Hippocampal formation (tissue), 2 donors: ENCODE data around the gene RBM17.
"Not testable (repeated sequence)": the region's sequence is repeated elsewhere in the genome, so short reads cannot be mapped to it uniquely, and the experiment has no call there.

Experiments used
- DNase-seq, 2 donors: peaks; one replicate each; lab custom pipeline; 2025; lab: John Stamatoyannopoulos, UW

RBM17 gene

GRCh38 chr10:6088721-6089333, at the start of gene RBM17:
TSS of gene RBM17 (plus strand) at chr10:6089034. CDS start at chr10:6097066, 8,032 bp downstream.
- DNase-seq: peak; percentile 85 to 86

GRCh38 chr10:6039711-6040110, 49.1 kb upstream of the RBM17 start:
- no peak for DNase-seq

GRCh38 chr10:6040205-6040604, 48.6 kb upstream of the RBM17 start:
- no peak for DNase-seq

- not testable (repeated sequence) for DNase-seq
Measured at GRCh38 chr10:6043377-6043776, 45.5 kb upstream of the RBM17 start.

- no peak for DNase-seq
Measured at GRCh38 chr10:6044060-6044459, 44.8 kb upstream of the RBM17 start.

- no peak for DNase-seq
Measured at GRCh38 chr10:6044751-6045313, 44.0 kb upstream of the RBM17 start.

GRCh38 chr10:6045314-6045848, 43.5 kb upstream of the RBM17 start:
- DNase-seq: no peak

GRCh38 chr10:6045878-6046772, 42.7 kb upstream of the RBM17 start:
- DNase-seq: no peak

GRCh38 chr10:6046773-6047611, 41.8 kb upstream of the RBM17 start:
- DNase-seq: no peak

GRCh38 chr10:6047847-6048246, 41.0 kb upstream of the RBM17 start:
- DNase-seq: no peak

GRCh38 chr10:6048281-6049030, 40.4 kb upstream of the RBM17 start:
- no peak for DNase-seq

- DNase-seq: no peak
Measured at GRCh38 chr10:6049031-6049400, 39.8 kb upstream of the RBM17 start.

GRCh38 chr10:6050801-6051445, 37.9 kb upstream of the RBM17 start:
- no peak for DNase-seq

GRCh38 chr10:6052247-6053221, 36.3 kb upstream of the RBM17 start:
- DNase-seq: no peak

GRCh38 chr10:6053303-6053702, 35.5 kb upstream of the RBM17 start:
- DNase-seq: no peak

GRCh38 chr10:6053816-6054631, 34.8 kb upstream of the RBM17 start:
- no peak for DNase-seq

GRCh38 chr10:6054884-6055283, 34.0 kb upstream of the RBM17 start:
- no peak for DNase-seq

GRCh38 chr10:6055929-6056328, 32.9 kb upstream of the RBM17 start:
- no peak for DNase-seq
